ENCODE data around the gene ARL17B.
A peak's percentile ranks its signal among the peaks of the same experiment; 100 is the strongest.
"Not testable (repeated sequence)": the region's sequence is repeated elsewhere in the genome, so short reads cannot be mapped to it uniquely, and the experiment has no call there.

Gene ARL17B

DNA sequence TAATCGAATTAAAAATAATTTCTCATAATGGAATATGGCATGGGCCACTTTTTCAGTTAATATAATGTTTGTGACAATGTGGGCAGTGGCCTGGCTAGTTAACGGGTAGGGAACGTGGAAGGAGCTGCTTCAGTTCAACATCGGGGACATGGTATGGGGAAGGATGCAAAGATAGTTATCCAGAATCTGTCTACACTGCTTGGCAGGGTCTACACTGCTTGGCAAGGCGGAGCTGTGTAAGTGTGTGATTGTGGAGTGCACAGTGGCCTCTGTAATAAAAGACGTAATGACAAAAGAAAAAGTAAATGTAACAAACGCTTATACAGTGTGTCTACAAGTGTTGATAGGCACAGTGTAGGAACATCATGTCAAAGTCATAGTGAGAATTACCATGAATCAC is 74.0 kb downstream of the ARL17B start:
- DNase-seq: not testable (repeated sequence)

DNA sequence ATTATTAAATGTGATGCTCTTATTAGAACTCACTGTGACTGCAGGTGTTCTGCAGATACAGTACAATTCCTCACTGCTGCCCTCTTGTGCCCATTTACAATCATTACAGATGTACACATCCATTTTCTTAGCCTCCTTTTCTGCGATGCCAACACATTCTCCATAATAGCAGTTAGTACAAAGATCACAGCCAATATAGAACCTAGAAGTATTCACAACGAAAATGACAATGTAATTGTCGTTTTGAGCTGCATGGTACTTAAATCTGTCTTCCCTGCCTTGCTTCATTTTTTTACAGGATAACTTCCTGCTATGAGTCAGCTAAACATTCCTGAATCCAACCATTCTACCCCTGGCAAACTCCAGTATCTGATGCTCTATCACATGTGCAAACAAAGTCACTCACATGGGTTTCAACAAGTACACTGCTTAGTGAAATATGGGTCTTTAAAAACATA is 74.8 kb downstream of the ARL17B start:
- DNase-seq: peak in 3 of 5 experiments; percentile 47 to 80 (median 54)

DNA sequence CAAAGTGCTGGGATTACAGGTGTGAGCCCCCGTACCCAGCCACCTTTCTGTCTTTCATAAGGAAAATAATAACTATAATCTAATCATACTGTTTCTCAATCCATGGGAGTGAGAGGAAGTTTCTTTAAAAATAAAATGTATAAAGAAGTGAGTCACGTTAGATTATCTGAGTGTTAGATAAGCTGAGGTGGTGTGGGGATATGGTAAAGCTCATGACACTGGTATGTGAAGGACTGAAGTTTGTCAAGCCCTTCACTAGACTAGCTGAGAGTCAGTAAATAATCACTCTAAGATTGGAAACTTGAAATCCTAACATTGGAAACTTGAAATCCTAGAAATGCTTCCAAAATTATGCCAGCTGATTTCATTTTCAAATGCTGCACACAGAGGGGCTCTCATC is 76.1 kb downstream of the ARL17B start:
- DNase-seq: not testable (repeated sequence)

DNA sequence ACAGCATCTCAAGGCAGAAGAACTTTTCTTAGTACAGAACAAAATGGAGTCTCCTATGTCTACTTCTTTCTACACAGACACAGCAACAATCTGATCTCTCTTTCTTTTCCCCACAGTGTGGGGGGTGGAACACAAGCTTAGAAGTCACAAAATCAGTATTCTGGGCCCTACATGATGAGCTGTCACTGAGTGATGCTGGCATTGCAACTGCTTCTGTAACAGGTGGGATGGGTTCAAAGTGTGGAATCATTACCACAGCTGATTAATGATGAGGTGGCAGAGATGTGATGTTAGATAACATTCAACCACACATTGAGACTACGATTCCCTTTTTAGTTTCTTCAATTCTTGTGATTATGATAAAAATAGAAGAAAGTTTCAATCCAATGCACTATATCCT is 77.1 kb downstream of the ARL17B start:
- DNase-seq: peak in 3 of 5 experiments; percentile 20 to 75 (median 46)

DNA sequence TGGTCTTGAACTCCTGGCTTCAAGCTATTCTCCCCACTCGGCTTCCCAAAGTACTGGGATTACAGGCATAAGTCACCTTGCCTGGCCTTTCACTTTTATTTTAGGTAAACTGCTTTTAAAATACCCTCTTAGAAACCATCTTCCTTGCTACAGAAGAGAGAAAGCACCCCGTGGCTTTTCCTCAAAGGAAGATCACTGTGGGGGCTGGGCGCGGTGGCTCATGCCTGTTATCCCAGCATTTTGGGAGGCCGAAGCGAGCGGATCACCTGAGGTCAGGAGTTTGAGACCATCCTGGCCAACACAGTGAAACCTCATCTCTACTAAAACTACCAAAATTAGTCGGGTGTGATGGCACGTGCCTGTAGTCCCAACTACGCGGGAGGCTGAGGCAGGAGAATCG is 78.9 kb downstream of the ARL17B start:
- DNase-seq: not testable (repeated sequence)

DNA sequence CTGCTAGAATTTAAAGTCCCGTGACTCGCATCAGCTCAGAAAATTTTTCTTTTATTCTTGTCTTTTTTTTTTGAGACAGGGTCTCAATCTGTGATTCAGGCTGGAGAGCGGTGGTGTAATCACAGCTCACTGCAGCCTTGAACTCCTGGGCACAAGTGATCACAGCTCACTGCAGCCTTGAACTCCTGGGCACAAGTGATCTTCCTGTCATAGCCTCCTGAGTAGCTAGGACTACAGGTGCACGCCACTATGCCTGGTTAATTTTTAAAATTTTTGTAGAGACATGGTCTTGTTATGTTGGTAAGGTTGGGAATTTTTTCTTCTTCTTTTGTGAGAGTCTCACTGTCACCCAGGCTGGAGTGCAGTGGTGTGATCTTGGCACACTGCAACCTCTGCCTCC is 80.2 kb downstream of the ARL17B start:
- DNase-seq: not testable (repeated sequence)

DNA sequence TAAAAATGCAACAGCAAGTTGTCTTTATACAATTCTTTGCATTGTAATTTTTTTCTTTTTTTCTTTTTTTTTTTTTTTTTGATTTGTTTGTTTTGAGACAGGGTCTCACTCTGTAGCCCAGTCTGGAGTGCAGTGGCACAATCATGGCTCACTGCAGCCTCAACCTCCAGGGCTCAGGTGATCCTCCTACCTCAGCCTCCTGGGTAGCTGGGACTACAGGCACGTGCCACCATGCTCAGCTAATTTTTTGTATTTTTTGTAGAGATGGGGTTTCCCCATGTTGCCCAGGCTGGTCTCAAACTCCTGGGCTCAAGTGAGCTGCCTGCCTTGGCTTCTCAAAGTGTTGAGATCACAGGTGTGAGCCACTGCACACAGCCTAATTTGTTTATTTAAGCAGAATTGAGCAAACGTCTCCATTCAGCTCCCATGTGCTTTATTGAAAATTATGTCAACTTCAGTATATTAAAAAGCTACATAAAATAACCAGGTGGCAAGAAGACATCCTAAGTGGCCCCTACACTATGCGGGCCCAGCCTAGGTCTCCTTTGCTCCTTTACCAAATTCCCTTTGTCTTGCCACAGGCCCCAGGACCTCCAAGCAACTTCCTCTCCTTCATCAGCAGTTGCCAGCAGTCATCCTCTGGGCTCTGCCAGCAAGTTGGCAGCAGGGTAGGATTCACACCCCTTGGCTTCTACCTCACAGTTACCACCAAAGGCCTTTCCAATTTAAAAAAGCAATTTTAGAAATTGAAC is 84.7 kb downstream of the ARL17B start:
- DNase-seq: not testable (repeated sequence)

DNA sequence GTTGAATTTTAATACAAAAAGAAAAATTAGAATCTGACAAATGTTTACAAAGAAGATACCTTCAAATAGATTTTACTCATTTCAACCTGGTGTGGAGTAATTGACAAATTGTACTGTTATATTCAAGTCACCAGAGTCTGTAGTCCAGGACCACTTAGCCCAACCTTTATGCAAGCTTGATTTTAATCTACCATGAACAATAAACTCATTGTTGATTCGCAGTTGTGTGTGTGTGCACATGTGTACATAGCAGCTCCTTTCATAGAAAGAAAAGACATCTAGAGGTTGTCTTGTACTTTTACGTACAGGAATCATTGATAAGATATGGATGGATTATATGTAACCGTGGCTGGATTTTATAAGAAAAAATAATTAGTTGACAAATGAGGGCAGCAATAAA is 87.3 kb downstream of the ARL17B start:
- DNase-seq: no peak

DNA sequence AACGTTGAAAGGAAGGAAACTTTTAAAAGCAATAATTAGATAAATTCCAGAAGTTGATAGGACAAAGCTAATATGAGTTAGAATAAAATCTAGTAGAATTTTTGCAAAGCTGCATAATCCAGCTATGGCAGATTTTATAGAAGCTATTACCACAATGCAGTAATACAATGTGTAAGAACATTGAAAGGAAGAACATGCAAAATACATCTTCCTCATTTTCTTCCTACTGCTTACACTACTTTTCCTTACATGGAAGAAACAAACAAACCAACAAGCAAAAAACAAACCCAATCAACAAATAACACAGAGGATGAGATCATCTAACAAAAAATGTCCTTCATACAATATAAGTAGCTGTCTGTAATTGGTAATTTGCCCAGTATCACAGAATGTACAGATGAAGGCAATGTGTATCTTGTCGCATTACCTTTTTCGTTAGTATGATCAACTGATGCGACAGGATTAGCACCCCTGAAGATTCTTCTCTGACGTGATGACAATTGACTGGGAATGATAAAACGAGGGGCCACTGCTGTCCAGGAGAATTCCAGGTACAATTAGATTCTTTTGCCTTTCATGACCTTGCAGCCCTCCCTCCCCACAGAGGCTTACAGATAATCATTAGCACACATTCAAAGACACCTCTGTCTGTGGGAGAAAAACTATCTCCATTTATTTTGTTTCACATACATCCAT is 87.9 kb downstream of the ARL17B start:
- DNase-seq: no peak

DNA sequence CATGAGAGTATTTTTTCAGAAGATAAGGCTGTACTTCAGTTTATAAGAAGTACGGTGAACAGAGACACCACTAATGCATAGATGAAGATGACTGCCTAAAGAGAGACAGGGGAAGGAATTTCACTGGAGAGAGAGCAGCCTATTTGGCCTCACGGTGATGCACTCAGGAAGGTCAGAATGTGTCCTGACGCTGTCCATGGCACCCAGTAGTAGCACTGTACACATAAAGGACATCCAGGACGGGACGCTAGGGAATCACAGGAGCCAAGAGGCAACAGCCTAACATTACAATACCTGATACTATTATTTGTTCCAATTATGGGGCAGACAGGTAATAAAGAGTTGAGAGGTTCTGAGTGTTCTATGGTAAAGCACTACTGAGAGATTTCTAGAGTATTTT is 91.5 kb downstream of the ARL17B start:
- DNase-seq: no peak

DNA sequence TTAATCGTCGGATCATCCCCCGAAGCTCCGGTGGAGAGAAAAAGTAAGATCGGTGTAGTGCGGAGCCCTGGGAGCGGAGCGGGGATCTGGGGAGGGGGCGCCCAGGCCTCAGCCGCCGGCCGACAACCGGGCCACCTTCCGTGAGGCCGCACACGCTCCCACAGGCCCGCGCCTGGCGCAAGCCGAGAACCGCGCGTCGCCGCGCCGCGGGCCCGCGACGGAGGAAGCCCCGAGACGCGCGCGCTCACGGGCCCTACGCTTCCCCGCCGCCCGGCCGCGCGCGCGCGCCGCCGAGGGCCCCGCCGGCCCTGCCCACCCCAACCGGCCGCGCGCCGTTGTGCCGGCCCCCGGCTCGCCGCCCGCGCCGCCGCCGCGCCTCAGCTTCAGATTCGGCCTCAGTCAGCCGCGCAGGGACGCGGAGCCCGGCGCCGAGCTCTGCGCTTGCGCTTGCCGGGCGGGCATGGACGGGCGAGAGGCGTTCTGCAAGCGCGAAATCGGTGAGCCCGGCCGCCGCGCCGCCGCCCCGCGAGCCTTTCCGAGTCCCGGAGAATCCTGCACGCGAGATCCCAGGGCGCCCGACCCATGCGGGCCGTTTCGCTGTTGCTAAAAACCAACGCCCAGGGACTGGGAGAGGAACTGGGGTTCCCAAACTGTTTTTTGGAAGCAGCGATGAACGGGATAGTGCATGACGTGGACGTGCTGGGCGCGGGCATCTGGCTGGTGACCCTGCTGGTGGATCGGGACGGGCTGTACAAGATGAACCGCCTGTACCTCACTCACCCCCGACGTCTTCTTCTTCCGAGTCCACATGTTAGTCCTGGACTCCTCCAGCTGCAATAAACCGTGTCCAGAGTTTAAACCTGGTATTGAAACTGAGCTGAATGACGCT is 94.7 kb downstream of the ARL17B start:
- peak; percentile 70 to 94 (median 78) for DNase-seq

DNA sequence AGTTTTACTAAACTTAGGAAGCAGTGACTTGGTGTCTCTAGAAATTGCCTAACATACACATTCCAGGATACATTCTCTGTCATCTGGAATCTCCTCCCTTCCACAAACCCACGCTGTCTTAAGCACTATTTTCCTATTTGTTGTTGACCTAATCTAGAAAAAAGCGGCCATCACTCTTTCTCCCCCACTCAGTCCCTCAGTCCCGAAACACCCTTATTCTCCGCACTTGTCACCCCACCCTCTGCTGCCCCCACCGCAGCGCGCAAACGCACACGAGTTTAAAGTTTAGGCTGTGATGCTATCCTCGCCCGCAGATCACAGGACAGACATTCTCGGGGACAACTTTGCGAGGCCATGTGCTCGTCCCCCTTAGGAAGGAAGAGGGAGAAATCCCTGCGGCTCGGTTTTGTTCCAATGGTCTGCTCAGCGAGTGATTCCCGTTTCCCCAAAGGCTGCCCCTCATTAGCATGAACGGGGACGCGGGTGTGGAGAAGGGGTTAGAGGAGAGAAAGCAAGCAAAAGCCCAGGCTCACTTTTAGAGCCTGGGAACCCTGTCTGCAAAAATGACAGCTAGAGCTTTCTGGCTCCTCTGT is 95.4 kb downstream of the ARL17B start:
- DNase-seq: not testable (repeated sequence)

DNA sequence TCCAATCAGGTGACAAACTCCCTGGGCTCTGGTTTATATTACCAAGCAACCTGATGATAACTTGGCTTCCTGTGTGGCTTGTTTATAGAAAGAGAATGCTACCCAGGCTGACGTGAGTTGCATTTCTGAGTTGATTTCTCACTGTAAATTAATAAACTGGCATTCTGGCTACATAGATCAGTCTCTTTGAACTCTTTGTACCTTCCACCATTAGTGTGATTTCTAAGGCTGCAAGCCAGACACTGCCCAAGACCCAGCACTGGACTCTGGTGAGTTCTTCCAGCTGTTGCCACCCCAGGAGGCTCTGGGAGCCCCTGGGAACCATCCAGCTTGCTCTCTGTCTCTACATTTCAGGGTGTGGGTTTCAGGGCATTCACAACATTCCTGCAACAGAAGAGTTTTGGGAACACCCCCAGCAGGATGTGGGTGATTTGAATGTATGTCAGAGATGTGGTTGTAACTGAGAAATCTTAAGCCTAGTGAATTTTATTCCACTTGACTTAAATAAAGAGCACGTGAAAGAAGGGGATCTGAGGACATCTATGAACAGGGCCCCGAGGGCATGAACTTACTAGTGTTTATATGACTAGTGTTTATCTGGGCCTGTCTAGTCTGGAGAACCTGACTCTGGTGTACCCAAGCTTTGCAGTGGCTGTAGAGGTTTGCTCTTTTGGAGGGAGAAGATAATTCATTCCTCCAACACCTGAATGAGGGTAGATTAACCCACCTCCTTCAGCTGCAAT is 96.9 kb downstream of the ARL17B start:
- peak in 2 of 5 experiments; percentile 51 to 64 for DNase-seq

DNA sequence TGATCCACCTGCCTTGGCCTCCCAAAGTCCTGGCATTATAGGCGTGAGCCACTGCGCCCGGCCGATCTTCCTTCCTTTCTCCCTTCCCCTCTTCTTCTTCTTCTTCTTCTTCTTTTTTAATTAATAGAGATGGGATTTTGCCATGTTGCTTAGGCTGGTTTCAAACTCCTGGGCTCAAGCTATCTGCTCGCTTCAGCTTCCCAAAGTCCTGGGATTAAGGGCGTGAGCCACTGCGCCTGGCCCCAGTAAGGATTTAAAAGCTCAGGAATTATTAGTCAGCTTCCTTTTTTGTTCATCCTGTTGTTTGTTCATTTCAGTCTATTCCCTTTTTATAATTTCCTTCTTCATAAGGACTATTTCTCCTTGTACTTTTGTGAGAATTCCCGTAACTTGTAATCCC is 99.3 kb downstream of the ARL17B start:
- no peak for DNase-seq

DNA sequence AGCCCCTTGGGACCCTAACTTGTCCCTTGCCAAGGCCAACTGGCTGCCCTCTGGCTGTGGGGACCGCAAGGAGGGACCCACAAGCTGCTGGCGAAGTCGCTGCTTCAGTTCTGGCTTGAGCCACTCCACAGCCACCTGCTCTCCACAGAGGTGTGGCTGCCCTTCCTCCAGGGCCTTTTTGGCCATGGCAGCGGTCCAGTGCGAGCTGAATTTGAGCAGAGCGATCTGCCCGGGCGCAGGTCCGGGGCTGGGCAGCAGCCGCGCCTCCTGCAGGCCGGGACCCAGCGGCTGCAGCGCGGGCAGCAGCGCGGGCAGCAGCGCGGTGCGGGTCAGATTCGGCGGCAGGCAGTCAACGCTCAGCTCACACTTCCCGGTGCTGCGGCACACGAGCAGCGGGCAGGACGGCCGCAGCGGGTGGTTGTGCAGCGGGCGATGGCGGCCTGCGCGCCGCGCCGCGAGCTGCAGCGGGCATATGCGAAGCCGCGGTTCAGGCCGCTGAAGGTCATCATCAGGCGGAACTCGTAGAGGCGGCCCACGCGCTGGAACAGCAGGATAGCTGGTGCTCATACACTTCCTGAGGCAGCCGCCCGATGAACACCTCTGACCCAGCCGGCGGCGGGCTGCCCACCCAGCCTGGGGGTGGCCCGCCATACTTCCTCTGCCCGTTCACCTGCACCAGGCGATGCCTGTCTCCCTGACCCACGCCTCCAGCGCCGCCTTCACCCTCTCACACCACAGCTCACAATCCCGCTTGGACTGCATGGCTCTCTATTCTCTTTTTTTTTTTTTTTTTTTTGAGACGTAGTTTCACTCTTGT is 101.5 kb downstream of the ARL17B start:
- DNase-seq: not testable (repeated sequence)

DNA sequence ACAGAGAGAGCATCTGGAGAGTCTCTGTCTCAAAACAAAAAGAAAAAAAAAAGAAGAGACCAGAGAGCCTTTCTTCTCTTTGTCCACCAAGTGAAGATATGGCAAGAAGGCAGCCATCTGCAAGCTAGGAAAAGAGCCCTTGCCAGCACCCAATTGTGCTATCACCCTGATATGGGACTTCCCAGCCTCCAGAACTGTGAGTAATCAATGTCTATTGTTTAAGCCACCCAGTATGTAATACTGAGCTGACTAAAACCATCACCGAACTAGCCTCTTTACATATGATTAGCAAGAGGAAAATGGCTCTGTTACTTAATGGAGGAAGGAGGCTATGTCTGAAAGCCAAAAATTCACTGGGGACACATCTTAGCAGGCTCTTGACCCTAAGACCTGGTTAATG is 105.2 kb downstream of the ARL17B start:
- not testable (repeated sequence) for DNase-seq

DNA sequence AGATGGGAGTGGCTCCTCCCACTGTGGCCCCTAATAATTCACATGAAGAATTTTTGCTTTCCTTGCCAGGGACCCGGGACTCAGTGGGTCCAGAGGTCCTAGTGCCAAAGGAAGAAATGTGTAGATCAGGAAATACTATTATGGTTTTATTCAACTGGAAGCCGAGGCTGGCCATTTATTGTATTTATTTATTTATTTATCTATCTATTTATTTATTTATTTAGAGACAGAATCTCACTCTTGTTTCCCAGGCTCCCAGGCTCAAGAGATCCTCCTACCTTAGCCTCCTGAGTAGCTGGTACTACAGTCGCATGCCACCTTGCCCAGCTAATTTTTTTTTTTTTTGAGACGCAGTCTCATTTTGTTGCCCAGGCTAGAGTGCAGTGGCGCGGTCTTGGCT is 107.4 kb downstream of the ARL17B start:
- DNase-seq: not testable (repeated sequence)

DNA sequence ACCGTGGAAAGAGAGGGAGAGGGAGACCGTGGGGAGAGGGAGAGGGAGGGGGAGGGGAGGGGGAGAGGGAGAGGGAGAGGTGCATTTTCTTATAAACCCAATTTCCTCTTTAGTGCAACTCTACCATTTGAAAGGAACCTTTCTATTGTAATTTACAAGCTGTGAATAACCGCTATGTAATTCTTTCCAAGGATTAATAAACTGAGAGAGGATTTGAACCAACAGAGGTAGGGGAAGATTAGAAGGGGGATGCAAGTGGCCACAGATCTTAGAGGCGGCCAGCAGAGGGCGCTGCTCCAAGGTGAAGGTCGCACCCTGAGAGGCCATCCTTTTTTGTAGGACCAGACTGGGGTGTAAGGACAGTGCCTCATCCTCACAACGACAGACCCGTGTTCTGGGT is 107.8 kb downstream of the ARL17B start:
- DNase-seq: peak; percentile 55 to 76 (median 70)

DNA sequence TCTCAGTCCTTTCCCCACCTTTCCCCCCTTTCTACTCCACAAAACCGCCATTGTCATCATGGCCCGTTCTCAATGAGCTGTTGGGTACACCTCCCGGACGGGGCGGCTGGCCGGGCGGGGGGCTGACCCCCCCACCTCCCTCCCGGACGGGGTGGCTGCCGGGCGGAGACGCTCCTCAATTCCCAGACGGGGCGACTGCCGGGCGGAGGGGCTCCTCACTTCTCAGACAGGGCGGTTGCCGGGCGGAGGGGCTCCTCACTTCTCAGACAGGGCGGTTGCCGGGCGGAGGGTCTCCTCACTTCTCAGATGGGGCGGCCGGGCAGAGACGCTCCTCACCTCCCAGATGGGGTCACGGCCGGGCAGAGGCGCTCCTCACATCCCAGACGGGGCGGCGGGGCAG is 108.8 kb downstream of the ARL17B start:
- DNase-seq: not testable (repeated sequence)

DNA sequence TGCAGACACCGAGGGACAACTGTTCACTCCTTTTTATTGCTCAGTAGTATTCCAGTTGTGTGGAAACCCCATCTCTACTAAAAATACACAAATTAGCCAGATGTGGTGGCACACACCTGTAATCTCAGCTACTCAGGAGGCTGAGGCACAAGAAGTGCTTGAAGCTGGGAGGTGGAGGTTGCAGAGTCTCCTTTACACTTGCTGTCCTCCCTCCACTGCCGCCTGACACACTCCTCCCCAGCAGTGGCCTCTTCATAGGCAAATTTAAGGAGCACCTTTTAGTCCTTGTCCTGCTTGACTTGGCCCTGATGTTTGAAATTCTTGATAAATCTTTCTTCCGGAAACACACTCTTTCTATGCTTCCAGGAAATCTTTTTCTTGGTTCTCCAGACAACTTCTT is 112.4 kb downstream of the ARL17B start:
- DNase-seq: not testable (repeated sequence)
